ENCODE measurements around the gene CLEC9A.

Gene CLEC9A

DNA sequence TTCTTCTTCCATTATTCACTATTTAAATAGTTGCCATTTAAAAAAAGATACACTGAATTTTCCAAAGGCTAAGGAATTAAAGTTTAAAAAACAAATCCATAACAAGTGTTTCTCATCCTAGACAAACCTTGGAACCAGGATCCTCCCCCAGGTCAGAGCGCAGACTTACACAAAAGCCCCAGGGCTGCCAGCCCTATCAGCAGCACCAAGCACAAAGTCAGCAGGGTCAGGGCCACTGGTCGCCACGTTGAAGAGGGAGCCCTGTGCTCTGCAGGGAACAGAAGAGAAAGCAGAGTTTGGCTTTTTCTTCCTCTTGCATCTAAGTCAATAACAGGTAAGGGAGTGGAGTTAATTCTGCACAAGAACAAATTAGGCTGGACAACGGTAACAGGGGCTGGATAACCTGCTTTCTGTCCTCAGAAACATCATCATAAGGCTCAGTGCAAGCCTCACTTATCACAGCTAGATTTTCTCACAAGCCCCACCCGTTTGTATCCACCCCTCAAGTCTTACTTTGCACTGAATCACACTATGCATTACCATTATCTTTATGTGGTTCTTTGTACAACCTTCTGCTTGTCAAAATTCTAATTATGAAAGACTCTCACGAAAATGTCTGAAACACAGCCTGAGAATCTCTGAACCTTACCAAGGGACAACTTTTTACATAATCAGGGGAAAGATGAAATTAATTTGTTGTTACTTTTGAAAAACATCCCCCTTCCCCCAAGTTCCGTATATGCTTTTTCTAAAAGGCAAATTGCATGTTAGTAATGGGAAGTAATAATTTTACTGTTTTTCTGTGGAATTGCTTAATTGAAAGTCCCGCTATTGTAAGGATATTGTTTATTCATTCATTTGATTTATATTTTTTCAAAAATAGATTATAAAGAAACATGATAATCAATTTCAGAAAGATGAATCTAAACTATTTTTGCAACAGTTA, 58.7 kb downstream of the CLEC9A start:
- peaks cover 4% of the 10 kb centered on the region for H3K36me3 Mint-ChIP-seq (ENCODE audit: low read depth)
- H3K27me3 Mint-ChIP-seq (ENCODE audit: low read depth): no peaks in the 10 kb centered on the region
- H3K27ac Mint-ChIP-seq: no peak overlapping the region
- peaks cover 9% of the 10 kb centered on the region for H3K4me1 Mint-ChIP-seq
- peaks cover 6% of the 10 kb centered on the region for H3K9me3 Mint-ChIP-seq
- TF ChIP-seq, protein P1, sequence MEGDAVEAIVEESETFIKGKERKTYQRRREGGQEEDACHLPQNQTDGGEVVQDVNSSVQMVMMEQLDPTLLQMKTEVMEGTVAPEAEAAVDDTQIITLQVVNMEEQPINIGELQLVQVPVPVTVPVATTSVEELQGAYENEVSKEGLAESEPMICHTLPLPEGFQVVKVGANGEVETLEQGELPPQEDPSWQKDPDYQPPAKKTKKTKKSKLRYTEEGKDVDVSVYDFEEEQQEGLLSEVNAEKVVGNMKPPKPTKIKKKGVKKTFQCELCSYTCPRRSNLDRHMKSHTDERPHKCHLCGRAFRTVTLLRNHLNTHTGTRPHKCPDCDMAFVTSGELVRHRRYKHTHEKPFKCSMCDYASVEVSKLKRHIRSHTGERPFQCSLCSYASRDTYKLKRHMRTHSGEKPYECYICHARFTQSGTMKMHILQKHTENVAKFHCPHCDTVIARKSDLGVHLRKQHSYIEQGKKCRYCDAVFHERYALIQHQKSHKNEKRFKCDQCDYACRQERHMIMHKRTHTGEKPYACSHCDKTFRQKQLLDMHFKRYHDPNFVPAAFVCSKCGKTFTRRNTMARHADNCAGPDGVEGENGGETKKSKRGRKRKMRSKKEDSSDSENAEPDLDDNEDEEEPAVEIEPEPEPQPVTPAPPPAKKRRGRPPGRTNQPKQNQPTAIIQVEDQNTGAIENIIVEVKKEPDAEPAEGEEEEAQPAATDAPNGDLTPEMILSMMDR (IDR thresholded peaks at IDR 0.05; ENCODE audit: unreplicated experiment in 3 of 3): no peak
- no peak overlapping the region for H3K4me3 Mint-ChIP-seq

DNA sequence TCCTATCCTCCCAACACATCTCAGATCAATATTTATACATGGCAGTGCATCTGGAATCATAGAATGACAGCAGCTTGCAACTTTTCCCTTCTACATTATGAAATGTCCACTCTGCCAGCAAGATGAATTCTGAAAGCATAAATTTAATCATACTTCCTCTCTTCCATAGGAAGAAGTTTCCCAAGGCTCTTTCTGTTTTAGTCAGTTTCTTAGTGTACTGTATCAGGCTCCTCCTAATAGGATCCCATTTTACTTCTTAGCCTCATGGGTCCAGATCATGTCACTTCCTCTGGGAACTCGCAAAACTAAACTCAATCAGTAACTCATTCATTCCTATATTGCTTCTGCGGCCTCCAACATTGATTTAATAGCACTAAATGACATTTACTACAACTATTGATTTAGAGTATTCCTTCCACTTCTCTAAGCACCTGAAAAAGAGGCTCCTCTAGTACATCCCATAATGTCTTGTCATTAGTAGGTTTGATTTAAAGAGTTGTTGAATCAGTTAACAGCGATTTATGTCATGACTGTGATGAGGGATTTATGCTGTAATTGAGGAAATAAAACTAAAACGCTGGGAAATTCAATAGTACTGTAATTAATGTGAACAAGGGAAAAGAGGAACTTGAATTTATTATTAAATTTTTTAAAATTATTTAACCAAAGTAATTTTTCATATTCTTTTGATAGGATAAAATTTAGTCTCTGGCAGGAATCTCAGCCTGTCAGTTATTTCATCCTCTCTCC, 64.3 kb downstream of the CLEC9A start:
- H3K4me1 Mint-ChIP-seq: peaks cover 25% of the 10 kb centered on the region
- TF ChIP-seq, protein P1 (IDR thresholded peaks at IDR 0.05; ENCODE audit: unreplicated experiment in 3 of 3): no peak
- no peaks in the 10 kb centered on the region for H3K27me3 Mint-ChIP-seq (ENCODE audit: low read depth)
- no peak overlapping the region for H3K4me3 Mint-ChIP-seq
- H3K9me3 Mint-ChIP-seq: no peaks in the 10 kb centered on the region
- no peak overlapping the region for H3K27ac Mint-ChIP-seq
- no peaks in the 10 kb centered on the region for H3K36me3 Mint-ChIP-seq (ENCODE audit: low read depth)

DNA sequence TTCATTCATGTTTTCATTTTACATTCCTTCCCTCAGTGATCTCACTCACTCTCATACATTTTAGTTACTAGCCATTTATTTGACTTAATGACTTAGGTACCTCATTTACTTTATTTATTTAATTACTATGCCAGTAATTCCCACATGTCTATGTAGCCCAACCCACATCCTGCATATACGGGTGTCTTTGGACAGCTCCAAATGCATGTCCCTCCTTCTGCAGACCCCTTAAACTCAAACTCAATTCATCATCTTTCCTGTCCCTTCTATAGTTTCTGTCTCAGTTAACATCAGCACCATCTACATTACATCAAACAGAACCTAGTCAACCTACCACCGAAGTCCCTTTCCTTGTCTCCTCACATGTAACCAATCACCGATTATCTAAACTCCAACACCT, 65.5 kb downstream of the CLEC9A start:
- no peak overlapping the region for H3K27ac Mint-ChIP-seq
- no peaks in the 10 kb centered on the region for H3K27me3 Mint-ChIP-seq (ENCODE audit: low read depth)
- no peaks in the 10 kb centered on the region for H3K9me3 Mint-ChIP-seq
- TF ChIP-seq, protein P1 (IDR thresholded peaks at IDR 0.05; ENCODE audit: unreplicated experiment in 3 of 3): no peak
- H3K4me1 Mint-ChIP-seq: peaks cover 27% of the 10 kb centered on the region
- no peak overlapping the region for H3K4me3 Mint-ChIP-seq
- H3K36me3 Mint-ChIP-seq (ENCODE audit: low read depth): no peaks in the 10 kb centered on the region

DNA sequence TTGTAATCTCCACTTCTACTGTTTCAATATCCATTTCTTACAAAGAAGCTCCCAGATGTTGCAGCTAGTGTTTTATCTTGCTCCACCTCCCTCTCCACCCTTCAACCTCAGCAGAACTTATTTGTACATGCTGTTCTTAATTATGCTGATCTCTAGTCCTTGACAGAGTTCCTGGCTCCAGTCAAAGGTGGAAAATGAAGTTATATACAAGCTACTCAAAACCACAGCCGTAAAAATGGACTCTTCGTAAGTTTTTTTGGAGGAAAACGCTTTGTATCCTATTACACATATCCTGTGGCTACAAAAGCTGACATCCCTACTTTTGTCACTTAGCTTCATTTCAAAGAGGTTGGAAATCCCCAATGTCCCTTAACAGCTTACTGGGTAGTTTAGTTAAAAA, 67.0 kb downstream of the CLEC9A start:
- Mint-ChIP-seq H3K9me3 (no peaks in the 10 kb centered on the region), H3K27ac (peak overlapping the region; percentile 7 to 81 (median 74)), H3K4me3 (peak overlapping the region in 2 of 3 experiments; percentile 7 to 65), H3K4me1 (peaks cover 37% of the 10 kb centered on the region), H3K36me3 (ENCODE audit: low read depth) (no peaks in the 10 kb centered on the region), H3K27me3 (ENCODE audit: low read depth) (no peaks in the 10 kb centered on the region)
- TF ChIP-seq, protein P1 (IDR thresholded peaks at IDR 0.05; ENCODE audit: unreplicated experiment in 3 of 3): no peak

DNA sequence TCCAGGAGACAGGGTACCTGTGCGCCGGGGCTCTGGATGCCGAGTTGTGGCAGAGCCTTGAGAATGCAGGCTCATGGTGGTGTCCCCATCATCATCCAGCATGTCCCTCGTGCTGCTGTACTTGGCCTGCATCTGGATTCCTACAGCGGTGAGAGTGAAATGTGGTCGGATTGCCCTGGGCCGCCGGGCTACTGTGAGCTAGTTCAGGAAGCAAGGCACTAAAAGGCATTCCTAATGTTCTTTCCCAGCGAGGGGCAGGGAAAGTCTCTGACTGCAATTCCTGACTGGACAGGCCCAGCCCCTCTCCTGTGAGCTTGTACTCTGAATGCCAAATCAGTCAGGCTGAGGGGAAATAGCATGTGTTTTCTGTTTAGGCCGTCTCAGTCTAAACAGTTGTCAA, 68.3 kb downstream of the CLEC9A start, which contains the start of gene CLEC1A:
CLEC1A (minus strand) TSS at position 195 of the 400 bp plus-strand sequence; CDS start at position 132, 63 bp downstream.
- H3K4me1 Mint-ChIP-seq: peaks cover 32% of the 10 kb centered on the region
- H3K27ac Mint-ChIP-seq: peak within 1 kb of the TSS; percentile 67 to 95 (median 90)
- H3K9me3 Mint-ChIP-seq: peaks cover 5% of the 10 kb centered on the region
- no peaks in the 10 kb centered on the region for H3K27me3 Mint-ChIP-seq (ENCODE audit: low read depth)
- no peaks in the 10 kb centered on the region for H3K36me3 Mint-ChIP-seq (ENCODE audit: low read depth)
- peak within 1 kb of the TSS in 2 of 3 experiments; percentile 42 to 65 for H3K4me3 Mint-ChIP-seq
- TF ChIP-seq, protein P1 (IDR thresholded peaks at IDR 0.05; ENCODE audit: unreplicated experiment in 3 of 3): no peak
